HG02798 (cell line): ENCODE data around the gene ZNF438.
A peak's percentile ranks its signal among the peaks of the same experiment; 100 is the strongest.
"Not testable (repeated sequence)": the region's sequence is repeated elsewhere in the genome, so short reads cannot be mapped to it uniquely, and the experiment has no call there.

ENCODE experiments used
- ATAC-seq: cut with Tn5 transposase; IDR thresholded peaks from one replicate; pipeline ENCODE4 v1.9.1; 2021; ENCODE audit warnings: mild to moderate bottlenecking; ENCODE audit not compliant: unreplicated experiment, poor library complexity

Gene ZNF438

GRCh38 chr10:30819341-30820181 is 212.1 kb downstream of the ZNF438 start:
- no peak for ATAC-seq

GRCh38 chr10:30818854-30819253 is 212.8 kb downstream of the ZNF438 start:
- no peak for ATAC-seq

- ATAC-seq = no peak
These were observed 213.5 kb downstream of the ZNF438 start for GRCh38 chr10:30818010-30818660.

GRCh38 chr10:30817541-30817940 is 214.1 kb downstream of the ZNF438 start:
- no peak for ATAC-seq

- no peak for ATAC-seq
These were observed 214.9 kb downstream of the ZNF438 start for GRCh38 chr10:30816820-30817171.

- ATAC-seq = no peak
These were observed 215.4 kb downstream of the ZNF438 start for GRCh38 chr10:30816159-30816819.

GRCh38 chr10:30813872-30814481 is 217.7 kb downstream of the ZNF438 start:
- ATAC-seq = no peak

GRCh38 chr10:30812018-30812851 is 219.4 kb downstream of the ZNF438 start:
- ATAC-seq = peak; percentile 33

GRCh38 chr10:30811276-30812017 is 220.2 kb downstream of the ZNF438 start:
- no peak for ATAC-seq

- no peak for ATAC-seq
These were observed 221.2 kb downstream of the ZNF438 start for GRCh38 chr10:30810416-30810815.

GRCh38 chr10:30806850-30807249 is 224.8 kb downstream of the ZNF438 start:
- no peak for ATAC-seq

- ATAC-seq = no peak
These were observed 226.6 kb downstream of the ZNF438 start for GRCh38 chr10:30805061-30805460.

GRCh38 chr10:30804478-30805055 is 227.1 kb downstream of the ZNF438 start:
- ATAC-seq = no peak

- no peak for ATAC-seq
These were observed 227.8 kb downstream of the ZNF438 start for GRCh38 chr10:30803892-30804322.

GRCh38 chr10:30803058-30803457 is 228.6 kb downstream of the ZNF438 start:
- no peak for ATAC-seq

GRCh38 chr10:30800368-30800767 is 231.3 kb downstream of the ZNF438 start:
- ATAC-seq = no peak

GRCh38 chr10:30798646-30799185 is 232.9 kb downstream of the ZNF438 start:
- ATAC-seq = no peak

- not testable (repeated sequence) for ATAC-seq
These were observed 236.6 kb downstream of the ZNF438 start for GRCh38 chr10:30795024-30795423.
